ENCODE data around the gene DPYD. TPM values are rescaled to one million over a fixed set of nuclear protein-coding genes. Genes with fewer than 3 reads are reported as not detected.

The DPYD gene
- total RNA-seq, 2 donors from 2014 or later, result 4.9 to 11.7 TPM

GRCh38 chr1:97685360-97685759 is 235.5 kb downstream of the DPYD start:
- intact Hi-C loops (cut with DNase I), result no loop called here
- Histone ChIP-seq H3K9me3 (no peaks in the 10 kb centered on the region), H3K4me3 (no peak overlapping the region), H3K9ac (ENCODE audit: low read depth in 2 of 2, low read length in 2 of 2) (no peak overlapping the region), H3K27me3 (no peaks in the 10 kb centered on the region), H3K27ac (no peak overlapping the region), H3K36me3 (no peaks in the 10 kb centered on the region), H3K4me1 (no peaks in the 10 kb centered on the region)
- no peak for DNase-seq
- TF ChIP-seq CTCF (IDR thresholded peaks at IDR 0.05), result no peak

GRCh38 chr1:97680894-97681293 is 239.9 kb downstream of the DPYD start:
- no peak for TF ChIP-seq CTCF (IDR thresholded peaks at IDR 0.05)
- Histone ChIP-seq H3K36me3 (no peaks in the 10 kb centered on the region), H3K4me3 (no peak overlapping the region), H3K9ac (ENCODE audit: low read depth in 2 of 2, low read length in 2 of 2) (no peak overlapping the region), H3K27me3 (no peaks in the 10 kb centered on the region), H3K9me3 (no peaks in the 10 kb centered on the region), H3K4me1 (no peaks in the 10 kb centered on the region), H3K27ac (no peak overlapping the region)
- intact Hi-C loops (cut with DNase I), result no loop called here
- DNase-seq, result no peak

- TF ChIP-seq CTCF (IDR thresholded peaks at IDR 0.05), result no peak
- Histone ChIP-seq H3K9me3 (no peaks in the 10 kb centered on the region), H3K9ac (ENCODE audit: low read depth in 2 of 2, low read length in 2 of 2) (no peak overlapping the region), H3K27me3 (no peaks in the 10 kb centered on the region), H3K4me3 (no peak overlapping the region), H3K36me3 (no peaks in the 10 kb centered on the region), H3K27ac (no peak overlapping the region), H3K4me1 (no peaks in the 10 kb centered on the region)
- intact Hi-C loops (cut with DNase I), result no loop called here
- no peak for DNase-seq
Measured at GRCh38 chr1:97680470-97680869, 240.4 kb downstream of the DPYD start.

GRCh38 chr1:97677702-97678101 is 243.1 kb downstream of the DPYD start:
- intact Hi-C loops (cut with DNase I), result no loop called here
- no peak overlapping the region for H3K27ac ChIP-seq

GRCh38 chr1:97674517-97674916 is 246.3 kb downstream of the DPYD start:
- no peak for DNase-seq
- no peaks in the 10 kb centered on the region for H3K4me1 ChIP-seq
- H3K9me3 ChIP-seq, result no peaks in the 10 kb centered on the region
- no peak overlapping the region for H3K27ac ChIP-seq
- no peaks in the 10 kb centered on the region for H3K36me3 ChIP-seq
- no peak overlapping the region for H3K9ac ChIP-seq (ENCODE audit: low read depth in 2 of 2, low read length in 2 of 2)
- intact Hi-C loops (cut with DNase I), result no loop called here
- H3K27me3 ChIP-seq, result no peaks in the 10 kb centered on the region
- no peak for TF ChIP-seq CTCF (IDR thresholded peaks at IDR 0.05)
- no peak overlapping the region for H3K4me3 ChIP-seq

More at GRCh38 chr1:97677702-97678101, 243.1 kb downstream of the DPYD start:
- Histone ChIP-seq H3K9me3 (no peaks in the 10 kb centered on the region), H3K9ac (ENCODE audit: low read depth in 2 of 2, low read length in 2 of 2) (no peak overlapping the region), H3K4me1 (no peaks in the 10 kb centered on the region), H3K27me3 (no peaks in the 10 kb centered on the region), H3K36me3 (no peaks in the 10 kb centered on the region), H3K4me3 (no peak overlapping the region)
- TF ChIP-seq CTCF (IDR thresholded peaks at IDR 0.05), result no peak
- DNase-seq, result no peak

GRCh38 chr1:97668945-97669344 is 251.9 kb downstream of the DPYD start:
- no peaks in the 10 kb centered on the region for H3K27me3 ChIP-seq
- no peak overlapping the region for H3K27ac ChIP-seq
- intact Hi-C loops (cut with DNase I), result no loop called here
- no peaks in the 10 kb centered on the region for H3K36me3 ChIP-seq
- no peak overlapping the region for H3K9ac ChIP-seq (ENCODE audit: low read depth in 2 of 2, low read length in 2 of 2)
- H3K9me3 ChIP-seq, result no peaks in the 10 kb centered on the region
- TF ChIP-seq CTCF (IDR thresholded peaks at IDR 0.05), result no peak
- H3K4me1 ChIP-seq, result no peaks in the 10 kb centered on the region
- H3K4me3 ChIP-seq, result no peak overlapping the region
- no peak for DNase-seq

Measured in colonic mucosa (tissue), 4 donors.